Endothelial cell (in vitro differentiated cells): Measurements from ENCODE around the gene MAPK8IP1. TPM values are rescaled to one million over a fixed set of nuclear protein-coding genes. Genes with fewer than 3 reads are reported as not detected.

Source experiments
- DNase-seq: peaks from one replicate; pipeline ENCODE4 v3.0.0; 2021; ENCODE audit warnings: low spot score
- H3K27ac Mint-ChIP-seq: one replicate; pipeline ENCODE4 v1.8.0; 2021; ENCODE audit warnings: mixed read lengths, inconsistent platforms; ENCODE audit not compliant: unreplicated experiment
- H3K27me3 Mint-ChIP-seq: one replicate; pipeline ENCODE4 v1.8.0; 2021; ENCODE audit warnings: mild to moderate bottlenecking, moderate library complexity, mixed read lengths, inconsistent platforms; ENCODE audit not compliant: unreplicated experiment
- H3K36me3 Mint-ChIP-seq: one replicate; pipeline ENCODE4 v1.8.0; 2021; ENCODE audit warnings: mild to moderate bottlenecking, low read depth, mixed read lengths, inconsistent platforms; ENCODE audit not compliant: unreplicated experiment
- H3K4me1 Mint-ChIP-seq: one replicate; pipeline ENCODE4 v1.8.0; 2021; ENCODE audit warnings: mild to moderate bottlenecking, mixed read lengths, inconsistent platforms; ENCODE audit not compliant: unreplicated experiment
- H3K4me3 Mint-ChIP-seq: one replicate; pipeline ENCODE4 v1.8.0; 2021; ENCODE audit warnings: mild to moderate bottlenecking, mixed read lengths, inconsistent platforms; ENCODE audit not compliant: unreplicated experiment
- H3K9me3 Mint-ChIP-seq: one replicate; pipeline ENCODE4 v1.8.0; 2021; ENCODE audit warnings: mixed read lengths, inconsistent platforms; ENCODE audit not compliant: unreplicated experiment
- total RNA-seq: library from RNA; stranded (reverse); fragmentation: NEBNext Ultra II Directional; extraction: Animal tissue kit (Norgen Biotek cat#: 25700); gene quantifications from one replicate; pipeline ENCODE4 v1.2.1, GENCODE V29; 2021; ENCODE audit not compliant: unreplicated experiment
- TF ChIP-seq, protein P1 (sequence below): fragments of 200-600 bp; sonication (generic); IDR thresholded peaks from one replicate; pipeline ENCODE4 v1.5.0; 2021; ENCODE audit warnings: antibody characterized with exemption; ENCODE audit not compliant: unreplicated experiment

MAPK8IP1 gene
- total RNA-seq, 1 donor from 2014 or later = 3.7 TPM

DNA sequence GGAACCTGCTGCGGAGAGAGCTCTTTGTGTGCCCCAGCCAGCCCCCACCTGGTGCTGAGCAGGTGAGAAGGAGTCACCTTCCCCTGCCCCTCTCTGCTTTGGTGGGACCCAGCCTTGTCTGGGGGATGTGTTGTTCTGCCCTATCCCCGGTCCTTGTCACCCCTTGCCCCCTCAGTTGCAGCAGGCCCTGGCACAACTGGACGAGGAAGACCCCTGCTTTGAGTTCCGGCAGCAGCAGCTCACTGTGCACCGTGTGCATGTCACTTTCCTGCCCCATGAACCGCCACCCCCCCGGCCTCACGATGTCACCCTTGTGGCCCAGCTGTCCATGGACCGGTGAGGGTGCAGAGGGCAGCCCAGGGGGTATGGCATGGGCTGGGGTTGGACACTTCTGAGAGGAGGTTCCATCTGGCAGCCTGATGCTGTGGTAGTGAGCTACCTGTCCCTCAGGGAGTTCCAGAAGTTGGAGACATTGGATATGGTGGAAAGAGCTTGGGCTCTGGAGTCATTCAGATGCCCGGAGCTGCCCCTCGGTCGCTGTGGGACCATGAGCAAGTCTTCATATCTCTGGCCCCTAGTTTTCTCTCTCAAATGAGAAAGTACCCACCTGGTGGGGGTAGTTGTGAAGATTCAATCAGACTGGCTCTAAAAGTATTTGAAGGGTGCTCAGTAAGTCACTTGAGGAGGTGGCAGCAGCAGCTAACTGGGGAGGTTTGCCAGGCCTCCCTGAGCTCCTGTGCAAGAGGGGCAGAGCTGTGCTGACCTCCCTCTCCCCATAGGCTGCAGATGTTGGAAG is 41.3 kb downstream of the MAPK8IP1 start:
- no peak for DNase-seq
- Mint-ChIP-seq H3K27me3 (peaks cover 30% of the 10 kb centered on the region), H3K27ac (no peak overlapping the region), H3K9me3 (no peaks in the 10 kb centered on the region), H3K4me3 (no peak overlapping the region), H3K36me3 (peaks cover 8% of the 10 kb centered on the region), H3K4me1 (peaks cover 9% of the 10 kb centered on the region)
- TF ChIP-seq, protein P1, sequence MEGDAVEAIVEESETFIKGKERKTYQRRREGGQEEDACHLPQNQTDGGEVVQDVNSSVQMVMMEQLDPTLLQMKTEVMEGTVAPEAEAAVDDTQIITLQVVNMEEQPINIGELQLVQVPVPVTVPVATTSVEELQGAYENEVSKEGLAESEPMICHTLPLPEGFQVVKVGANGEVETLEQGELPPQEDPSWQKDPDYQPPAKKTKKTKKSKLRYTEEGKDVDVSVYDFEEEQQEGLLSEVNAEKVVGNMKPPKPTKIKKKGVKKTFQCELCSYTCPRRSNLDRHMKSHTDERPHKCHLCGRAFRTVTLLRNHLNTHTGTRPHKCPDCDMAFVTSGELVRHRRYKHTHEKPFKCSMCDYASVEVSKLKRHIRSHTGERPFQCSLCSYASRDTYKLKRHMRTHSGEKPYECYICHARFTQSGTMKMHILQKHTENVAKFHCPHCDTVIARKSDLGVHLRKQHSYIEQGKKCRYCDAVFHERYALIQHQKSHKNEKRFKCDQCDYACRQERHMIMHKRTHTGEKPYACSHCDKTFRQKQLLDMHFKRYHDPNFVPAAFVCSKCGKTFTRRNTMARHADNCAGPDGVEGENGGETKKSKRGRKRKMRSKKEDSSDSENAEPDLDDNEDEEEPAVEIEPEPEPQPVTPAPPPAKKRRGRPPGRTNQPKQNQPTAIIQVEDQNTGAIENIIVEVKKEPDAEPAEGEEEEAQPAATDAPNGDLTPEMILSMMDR = no peak

DNA sequence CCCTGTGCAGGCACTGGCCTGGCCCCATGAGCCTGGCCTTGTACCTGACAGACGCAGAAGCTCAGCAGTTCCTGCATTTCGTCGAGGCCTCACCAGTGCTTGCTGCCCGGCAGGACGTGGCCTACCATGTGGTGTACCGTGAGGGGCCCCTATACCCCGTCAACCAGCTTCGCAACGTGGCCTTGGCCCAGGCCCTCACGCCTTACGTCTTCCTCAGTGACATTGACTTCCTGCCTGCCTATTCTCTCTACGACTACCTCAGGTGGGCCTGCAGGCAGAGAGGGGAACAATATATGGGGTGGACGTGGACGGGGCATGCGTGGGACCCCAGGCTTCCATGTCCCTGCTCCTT is 41.9 kb downstream of the MAPK8IP1 start:
- TF ChIP-seq, protein P1 = no peak
- peaks cover 9% of the 10 kb centered on the region for H3K4me1 Mint-ChIP-seq
- H3K9me3 Mint-ChIP-seq = no peaks in the 10 kb centered on the region
- peak overlapping the region; percentile 36 for H3K27ac Mint-ChIP-seq
- no peak for DNase-seq
- no peak overlapping the region for H3K4me3 Mint-ChIP-seq
- peaks cover 30% of the 10 kb centered on the region for H3K27me3 Mint-ChIP-seq
- H3K36me3 Mint-ChIP-seq = peaks cover 12% of the 10 kb centered on the region

DNA sequence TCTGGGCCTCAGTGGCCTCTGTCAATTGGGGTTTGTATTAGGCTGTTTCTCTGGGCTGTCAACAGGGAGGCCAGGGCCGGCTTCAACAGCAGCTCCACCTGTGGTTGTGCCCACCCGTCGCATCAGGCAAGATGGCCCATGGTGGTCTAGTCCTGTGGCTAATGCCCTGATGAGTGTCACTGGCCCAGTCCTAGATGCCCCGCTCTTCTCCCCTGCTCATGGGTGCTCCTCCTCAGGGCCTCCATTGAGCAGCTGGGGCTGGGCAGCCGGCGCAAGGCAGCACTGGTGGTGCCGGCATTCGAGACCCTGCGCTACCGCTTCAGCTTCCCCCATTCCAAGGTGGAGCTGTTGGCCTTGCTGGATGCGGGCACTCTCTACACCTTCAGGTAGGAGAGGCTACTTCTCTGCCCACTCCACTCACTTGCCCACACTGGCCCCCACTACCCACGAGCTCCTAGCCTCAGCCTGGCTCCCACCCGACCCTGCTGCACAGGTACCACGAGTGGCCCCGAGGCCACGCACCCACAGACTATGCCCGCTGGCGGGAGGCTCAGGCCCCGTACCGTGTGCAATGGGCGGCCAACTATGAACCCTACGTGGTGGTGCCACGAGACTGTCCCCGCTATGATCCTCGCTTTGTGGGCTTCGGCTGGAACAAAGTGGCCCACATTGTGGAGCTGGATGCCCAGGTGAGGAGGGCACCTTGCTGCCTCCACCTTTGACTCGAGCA is 42.4 kb downstream of the MAPK8IP1 start:
- peak overlapping the region; percentile 36 for H3K27ac Mint-ChIP-seq
- H3K27me3 Mint-ChIP-seq = peaks cover 30% of the 10 kb centered on the region
- H3K4me1 Mint-ChIP-seq = peaks cover 9% of the 10 kb centered on the region
- no peak overlapping the region for H3K4me3 Mint-ChIP-seq
- no peaks in the 10 kb centered on the region for H3K9me3 Mint-ChIP-seq
- no peak for DNase-seq
- H3K36me3 Mint-ChIP-seq = peaks cover 14% of the 10 kb centered on the region
- TF ChIP-seq, protein P1 = no peak

DNA sequence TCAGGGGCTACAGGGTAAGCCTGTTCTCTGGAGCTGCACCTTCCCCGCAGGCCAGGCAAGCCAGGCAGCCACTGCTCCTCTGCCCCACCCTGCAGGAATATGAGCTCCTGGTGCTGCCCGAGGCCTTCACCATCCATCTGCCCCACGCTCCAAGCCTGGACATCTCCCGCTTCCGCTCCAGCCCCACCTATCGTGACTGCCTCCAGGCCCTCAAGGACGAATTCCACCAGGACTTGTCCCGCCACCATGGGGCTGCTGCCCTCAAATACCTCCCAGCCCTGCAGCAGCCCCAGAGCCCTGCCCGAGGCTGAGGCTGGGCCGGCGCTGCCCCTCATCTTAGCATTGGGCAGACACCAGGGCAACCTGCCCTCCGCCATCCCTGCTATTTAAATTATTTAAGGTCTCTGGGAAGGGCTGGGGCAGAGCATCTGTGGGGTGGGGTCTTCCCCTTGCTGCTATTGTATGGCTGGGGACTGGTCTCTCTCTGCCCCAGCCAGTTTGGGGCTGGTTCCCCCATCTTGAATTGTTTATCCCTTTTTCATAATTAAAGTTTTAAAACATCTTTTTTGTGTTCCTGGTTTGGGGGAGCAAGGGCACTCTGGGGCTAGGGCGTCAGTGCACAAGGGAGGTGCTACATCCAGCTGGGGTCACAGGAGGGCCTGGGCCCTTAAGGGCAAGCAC is 43.2 kb downstream of the MAPK8IP1 start:
- peaks cover 5% of the 10 kb centered on the region for H3K4me1 Mint-ChIP-seq
- no peak overlapping the region for H3K4me3 Mint-ChIP-seq
- peaks cover 14% of the 10 kb centered on the region for H3K36me3 Mint-ChIP-seq
- peaks cover 25% of the 10 kb centered on the region for H3K27me3 Mint-ChIP-seq
- H3K27ac Mint-ChIP-seq = no peak overlapping the region
- TF ChIP-seq, protein P1 = no peak
- no peak for DNase-seq
- H3K9me3 Mint-ChIP-seq = no peaks in the 10 kb centered on the region
